ENCODE results near the gene KCNJ6.

KCNJ6 gene

GRCh38 chr21:37631319-37632117 lies 284.7 kb downstream of the KCNJ6 start:
- DNase-seq: no peak

- no peak for DNase-seq
Observed at GRCh38 chr21:37630872-37631271, 285.4 kb downstream of the KCNJ6 start.

DNA sequence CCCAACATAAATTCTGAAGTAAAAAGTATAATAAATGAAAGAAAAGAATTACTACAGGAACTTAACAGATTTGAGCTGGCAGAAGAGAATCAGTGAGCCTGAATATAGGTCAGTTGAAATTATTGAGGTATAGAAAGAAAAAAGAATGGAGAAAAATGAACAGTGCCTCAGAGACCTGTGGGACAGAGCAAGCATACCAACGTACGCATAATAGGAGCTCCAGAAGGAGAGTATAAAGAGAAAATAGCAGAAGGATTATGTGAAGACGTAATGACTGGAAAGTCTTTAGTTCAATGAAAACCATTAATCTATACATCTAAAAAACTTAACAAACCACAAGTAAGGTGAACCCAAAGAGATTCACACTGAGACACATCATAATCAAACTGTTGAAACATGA lies 287.9 kb downstream of the KCNJ6 start:
- no peak for DNase-seq

GRCh38 chr21:37627561-37627960 lies 288.7 kb downstream of the KCNJ6 start:
- no peak for DNase-seq

DNA sequence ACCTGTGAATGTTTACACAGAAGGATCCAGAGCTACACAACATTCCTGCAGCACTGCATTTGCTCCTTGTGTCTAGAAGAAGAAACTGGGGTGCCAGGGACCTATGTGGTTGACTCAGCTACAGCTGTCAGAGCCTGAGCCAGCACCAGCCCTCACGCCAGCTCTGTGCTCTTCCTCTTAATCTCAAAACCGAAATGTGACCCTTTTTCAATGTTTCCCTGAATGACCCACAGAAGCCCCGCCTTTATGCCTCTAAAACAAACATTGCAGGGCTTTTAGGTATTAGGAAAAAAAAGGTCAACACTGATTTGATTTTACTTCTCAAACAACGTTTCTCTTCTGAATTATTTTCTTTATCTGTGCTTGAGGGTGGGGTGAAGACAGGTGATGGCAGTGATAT lies 289.2 kb downstream of the KCNJ6 start:
- no peak for DNase-seq

DNA sequence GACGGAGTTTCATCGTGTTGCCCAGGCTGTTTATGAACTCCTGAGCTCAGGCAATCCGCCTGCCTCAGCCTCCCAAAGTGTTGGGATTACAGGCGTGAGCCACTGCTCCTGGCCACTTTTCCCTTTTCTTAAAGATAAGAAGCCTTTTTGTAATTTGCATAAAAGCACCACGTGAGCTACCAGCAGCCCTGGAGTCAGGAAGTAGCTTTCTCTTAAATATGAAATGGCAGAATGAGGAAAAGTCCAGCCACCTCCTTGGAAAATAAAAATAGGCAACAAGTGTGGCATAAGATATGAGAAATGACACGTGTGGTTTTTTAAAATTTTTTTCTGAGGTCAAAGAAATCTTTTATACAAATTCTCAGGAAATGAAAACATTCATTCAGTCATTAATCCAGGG lies 289.9 kb downstream of the KCNJ6 start:
- no peak for DNase-seq

GRCh38 chr21:37623689-37624088 lies 292.6 kb downstream of the KCNJ6 start:
- DNase-seq: no peak

GRCh38 chr21:37623183-37623582 lies 293.1 kb downstream of the KCNJ6 start:
- DNase-seq: no peak

GRCh38 chr21:37622755-37623154 lies 293.5 kb downstream of the KCNJ6 start:
- no peak for DNase-seq

DNA sequence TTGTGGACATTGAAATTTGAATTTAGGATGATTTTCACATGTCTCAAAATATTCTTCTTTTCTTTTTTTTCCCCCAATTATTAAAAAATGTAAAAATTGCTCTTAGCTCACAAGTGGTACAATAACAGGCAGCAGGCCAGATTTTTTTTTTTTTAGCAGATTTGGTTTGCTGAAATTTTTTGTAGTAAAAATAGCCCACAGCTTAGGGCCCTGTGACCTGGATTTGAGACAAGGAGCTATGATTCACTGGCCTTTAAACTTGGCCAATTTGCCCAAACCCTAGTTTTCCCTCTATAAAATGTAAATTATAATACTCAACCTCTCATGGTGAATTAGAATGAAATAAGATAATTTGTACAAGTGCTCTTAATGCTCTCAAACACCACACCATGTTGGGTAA lies 295.9 kb downstream of the KCNJ6 start:
- no peak for DNase-seq

- DNase-seq: no peak
Observed at GRCh38 chr21:37619464-37619974, 296.7 kb downstream of the KCNJ6 start.

- no peak for DNase-seq
Observed at GRCh38 chr21:37618081-37618480, 298.2 kb downstream of the KCNJ6 start.

GRCh38 chr21:37615962-37616361 lies 300.3 kb downstream of the KCNJ6 start:
- no peak for DNase-seq

DNA sequence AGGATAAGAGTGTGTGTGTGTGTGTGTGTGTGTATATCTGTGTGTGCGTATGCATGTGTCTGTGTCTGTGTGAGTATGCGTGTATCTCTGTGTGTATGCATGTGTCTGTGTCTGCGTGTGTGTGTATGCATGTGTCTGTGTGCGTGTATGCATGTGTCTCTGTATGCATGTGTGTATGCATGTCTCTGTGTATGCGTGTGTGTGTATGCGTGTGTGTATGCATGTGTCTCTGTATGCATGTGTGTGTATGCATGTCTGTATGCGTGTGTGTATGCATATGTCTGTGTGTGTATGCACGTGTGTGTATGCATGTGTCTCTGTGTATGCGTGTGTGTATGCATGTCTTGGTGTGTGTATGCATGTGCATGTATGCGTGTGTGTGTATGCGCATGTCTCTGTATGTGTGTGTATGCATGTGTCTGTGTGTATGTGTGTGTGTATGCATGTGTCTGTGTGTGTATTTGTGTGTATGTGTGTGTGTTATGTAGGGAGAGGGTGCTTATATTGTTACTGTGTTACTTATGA lies 301.8 kb downstream of the KCNJ6 start:
- no peak for DNase-seq

- no peak for DNase-seq
Observed at GRCh38 chr21:37607081-37607480, 309.2 kb downstream of the KCNJ6 start.

DNA sequence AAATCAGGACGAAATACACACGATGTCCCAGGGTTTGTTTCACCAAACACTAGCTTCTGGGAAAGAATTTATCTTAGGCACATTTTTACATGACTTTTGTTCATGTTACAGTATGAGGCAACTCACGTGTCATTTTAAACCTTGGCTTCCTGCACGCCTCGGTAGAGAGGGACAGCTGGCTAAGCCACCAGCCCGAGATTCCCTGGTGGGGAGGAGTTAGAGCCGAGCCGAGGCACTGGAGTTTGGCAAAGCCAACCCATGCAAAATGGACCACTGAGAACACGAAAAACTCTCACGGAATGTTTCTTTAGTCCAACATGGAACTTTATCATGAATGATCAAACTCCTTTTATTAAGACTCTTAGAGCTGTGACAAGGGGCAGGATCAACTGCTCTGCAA lies 309.7 kb downstream of the KCNJ6 start:
- DNase-seq: no peak

- no peak for DNase-seq
Observed at GRCh38 chr21:37605006-37605405, 311.3 kb downstream of the KCNJ6 start.

GRCh38 chr21:37603129-37603528 lies 313.1 kb downstream of the KCNJ6 start:
- no peak for DNase-seq

DNA sequence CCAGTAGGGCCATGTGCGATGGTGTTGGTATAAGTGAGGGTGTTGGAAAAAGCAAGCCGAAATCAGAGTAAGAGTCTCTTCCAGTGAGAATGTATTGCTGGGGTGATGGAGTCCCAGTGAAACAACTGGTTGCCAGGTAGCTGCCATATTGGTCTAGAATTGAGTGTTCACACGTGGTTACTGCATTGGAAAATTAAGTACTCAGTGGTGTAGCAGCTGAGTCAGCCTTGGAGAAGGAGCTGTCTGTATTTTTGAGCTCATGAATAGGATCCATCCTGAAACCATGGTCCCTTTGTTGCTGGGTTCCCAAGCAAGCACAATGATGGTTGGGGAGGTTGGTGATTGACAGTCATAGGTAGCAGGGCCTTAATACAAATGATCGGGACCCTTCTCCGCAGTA lies 314.3 kb downstream of the KCNJ6 start:
- no peak for DNase-seq

GRCh38 chr21:37601027-37601426 lies 315.2 kb downstream of the KCNJ6 start:
- DNase-seq: no peak

- no peak for DNase-seq
Observed at GRCh38 chr21:37595944-37596343, 320.3 kb downstream of the KCNJ6 start.

GRCh38 chr21:37594472-37594951 lies 321.7 kb downstream of the KCNJ6 start:
- no peak for DNase-seq

DNA sequence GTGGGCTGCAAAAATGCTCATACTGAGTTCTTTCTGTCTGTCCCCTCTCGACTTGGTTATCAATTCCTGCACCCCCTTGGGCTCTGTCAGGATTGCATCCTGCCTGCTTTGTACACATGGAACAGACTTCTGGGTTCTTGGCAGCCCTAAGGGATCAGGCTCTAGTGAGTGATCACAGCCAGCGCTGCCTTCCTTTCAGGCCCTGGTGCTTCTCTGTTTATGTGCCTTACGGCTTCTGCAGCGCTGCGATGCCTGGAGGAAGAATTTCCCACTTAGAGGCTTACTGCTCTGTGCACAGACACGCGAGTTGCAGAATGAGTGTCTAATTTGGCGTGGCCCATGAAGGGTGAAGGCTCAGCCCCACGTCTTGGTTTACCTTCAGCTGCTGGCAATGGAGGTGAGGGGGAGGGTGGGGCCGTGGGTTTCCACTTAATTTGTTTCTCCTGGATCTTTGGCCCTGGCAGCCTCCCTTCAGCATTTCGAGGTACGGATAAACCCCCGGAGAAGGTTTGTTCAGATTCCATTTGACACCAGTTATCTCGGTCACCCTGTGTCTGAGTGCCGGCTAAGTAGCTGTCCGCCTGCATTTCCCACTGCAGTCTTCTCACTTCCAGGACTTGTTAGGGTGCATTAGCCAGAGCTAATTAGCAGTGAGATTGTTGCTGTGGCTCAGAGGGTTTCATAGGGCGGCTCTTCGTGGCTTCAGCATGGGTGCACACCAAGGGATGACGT lies 322.4 kb downstream of the KCNJ6 start:
- DNase-seq: no peak

DNA sequence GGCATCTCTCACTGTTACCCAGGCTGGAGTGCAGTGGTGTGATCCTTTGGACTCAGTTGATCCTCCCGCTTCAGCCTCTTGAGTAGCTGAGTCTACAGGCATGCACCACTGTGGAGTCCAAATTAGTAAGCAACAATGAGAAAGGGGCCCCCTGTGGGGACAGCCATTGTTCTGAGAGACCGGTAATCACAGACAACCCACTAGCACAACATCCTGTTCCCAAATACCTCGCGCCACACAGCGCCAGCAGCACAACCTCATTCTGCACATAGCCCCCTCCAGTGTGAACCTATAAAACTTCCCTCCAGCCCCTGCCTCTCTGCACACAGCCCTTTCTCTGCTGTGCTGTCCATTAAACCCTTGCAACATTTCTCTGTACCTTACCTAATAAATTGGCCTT lies 323.2 kb downstream of the KCNJ6 start:
- no peak for DNase-seq

Data from activated T-cell treated with anti-CD3 and anti-CD28 coated beads, Interleukin-2, amount 50 U/mL, for 48 hours (primary cell).